WTC11 (cell line): ENCODE data around the gene STXBP1. TPM values are rescaled to one million over a fixed set of nuclear protein-coding genes. Genes with fewer than 3 reads are reported as not detected.

Experiments
- ATAC-seq: fragments of 200-7000 bp; cut with Tn5 transposase; 2 replicates; pipeline ENCODE4 v1.10.0; 2021; ENCODE audit warnings: mild to moderate bottlenecking, moderate library complexity
- CTCF ChIA-PET: fragments of 300-600 bp; sonication (Branson Sonifier 250); formaldehyde crosslinking; loops from one replicate; lab custom pipeline; 2021; ENCODE audit warnings: antibody characterized with exemption; lab: Charles Lee
- POLR2A ChIA-PET: fragments of 350-600 bp; sonication (Branson Sonifier 250); formaldehyde crosslinking; loops from one replicate; lab custom pipeline; 2021; ENCODE audit warnings: antibody characterized with exemption; lab: Charles Lee
- DNase-seq: peaks from one replicate; pipeline ENCODE4 v3.0.0; 2021; ENCODE audit warnings: low spot score
- H3K27ac Mint-ChIP-seq: 2 replicates; pipeline ENCODE4 v1.8.0; 2021; ENCODE audit warnings: mixed read lengths
- H3K27me3 Mint-ChIP-seq: 2 replicates; pipeline ENCODE4 v1.8.0; 2021; ENCODE audit warnings: low read depth, mild to moderate bottlenecking, moderate library complexity, mixed read lengths
- H3K36me3 Mint-ChIP-seq: 2 replicates; pipeline ENCODE4 v1.8.0; 2021; ENCODE audit warnings: mixed read lengths
- H3K4me1 Mint-ChIP-seq: 2 replicates; pipeline ENCODE4 v1.8.0; 2022; ENCODE audit warnings: mixed read lengths
- H3K4me3 Mint-ChIP-seq: 2 replicates; pipeline ENCODE4 v1.8.0; 2021; ENCODE audit warnings: mild to moderate bottlenecking, moderate library complexity, mixed read lengths
- H3K9me3 Mint-ChIP-seq: 2 replicates; pipeline ENCODE4 v1.8.0; 2021; ENCODE audit warnings: mixed read lengths
- AFF4 ChIP-seq: sonication (generic); formaldehyde crosslinking; IDR thresholded peaks from 2 replicates; pipeline ENCODE4 v1.8.1; 2023; ENCODE audit warnings: mild to moderate bottlenecking, missing genetic modification reagents, borderline replicate concordance
- AR ChIP-seq: fragments of 250-450 bp; sonication (Bioruptor Pico); IDR thresholded peaks from 2 replicates; pipeline ENCODE4 v1.9.0; 2021; ENCODE audit warnings: mild to moderate bottlenecking
- CTCF ChIP-seq: fragments of 200-600 bp; IDR thresholded peaks from 2 replicates; pipeline ENCODE4 v1.8.0; 2022; ENCODE audit warnings: antibody characterized with exemption
- ERG ChIP-seq: fragments of 250-450 bp; sonication (Bioruptor Pico); IDR thresholded peaks from 2 replicates; pipeline ENCODE4 v1.8.0; 2021; ENCODE audit warnings: mild to moderate bottlenecking
- FOXP1 ChIP-seq: sonication (generic); formaldehyde crosslinking; IDR thresholded peaks from 2 replicates; pipeline ENCODE4 v1.8.0; 2022; ENCODE audit warnings: missing genetic modification reagents, mild to moderate bottlenecking, moderate library complexity, borderline replicate concordance
- GRHL2 ChIP-seq: fragments of 250-450 bp; sonication (Bioruptor Pico); IDR thresholded peaks from 2 replicates; pipeline ENCODE4 v1.8.0; 2022; ENCODE audit warnings: mild to moderate bottlenecking, moderate library complexity; ENCODE audit not compliant: insufficient replicate concordance, severe bottlenecking
- MYBL2 ChIP-seq: sonication (generic); formaldehyde crosslinking; IDR thresholded peaks from 2 replicates; pipeline ENCODE4 v1.8.1; 2023; ENCODE audit warnings: mild to moderate bottlenecking, moderate library complexity, missing genetic modification reagents
- ZBTB43 ChIP-seq: sonication (generic); formaldehyde crosslinking; IDR thresholded peaks from 2 replicates; pipeline ENCODE4 v1.8.1; 2023; ENCODE audit warnings: mild to moderate bottlenecking, missing genetic modification reagents
- ZNF512 ChIP-seq: sonication (generic); formaldehyde crosslinking; IDR thresholded peaks from 2 replicates; pipeline ENCODE4 v1.8.1; 2022; ENCODE audit warnings: missing genetic modification reagents, borderline replicate concordance
- ZSCAN18 ChIP-seq: fragments of 250-450 bp; sonication (Bioruptor Pico); IDR thresholded peaks from 2 replicates; pipeline ENCODE4 v2.1.2; 2022; ENCODE audit warnings: mild to moderate bottlenecking, moderate library complexity
- total RNA-seq: library from RNA; stranded (reverse); gene quantifications from 3 replicates; pipeline ENCODE4 v1.2.3, GENCODE V29; 2021

Gene STXBP1
- total RNA-seq, 1 experiment from 2014 or later = 37.1 TPM

GRCh38 chr9:127588740-127589506 lies 23.2 kb upstream of the STXBP1 start (continued):
- TF ChIP-seq FOXP1 (CRISPR knock-in tag) = no peak
- no peak for TF ChIP-seq ZBTB43 (CRISPR knock-in tag)
- TF ChIP-seq ZNF512 (CRISPR knock-in tag) = no peak
- no peak for TF ChIP-seq MYBL2
- TF ChIP-seq AFF4 (CRISPR knock-in tag) = no peak
- no peak for TF ChIP-seq GRHL2 (CRISPR knock-in tag)
- TF ChIP-seq ZSCAN18 (CRISPR knock-in tag) = no peak
- no peak for TF ChIP-seq ERG (CRISPR knock-in tag)

GRCh38 chr9:127589955-127590370 lies 22.1 kb upstream of the STXBP1 start:
- ChIA-PET POLR2A (no interaction called here), CTCF (interaction anchor here (0.7 to 5.5 kb wide), 19 partner anchors 9 to 279 kb away, joined by 3 to 80 read pairs (median 5); partner anchors contain the start of gene TOR2A)
- Mint-ChIP-seq H3K27ac (no peak overlapping the region), H3K36me3 (no peaks in the 10 kb centered on the region), H3K27me3 (no peaks in the 10 kb centered on the region), H3K4me3 (no peak overlapping the region), H3K9me3 (no peaks in the 10 kb centered on the region), H3K4me1 (peaks cover 15% of the 10 kb centered on the region)
- peak; percentile 74 for DNase-seq
- TF ChIP-seq AR = no peak
- TF ChIP-seq CTCF = peak; percentile 79
- ATAC-seq = peak; percentile 61
